Measurements from ENCODE around the gene ZBTB47.

- TF ChIP-seq CTCF (IDR thresholded peaks at IDR 0.05; ENCODE audit: poor library complexity) (no peak), EZH2 (IDR thresholded peaks at IDR 0.05; ENCODE audit: borderline replicate concordance) (no peak), EZH2phosphoT487 (IDR thresholded peaks at IDR 0.05; ENCODE audit: low read depth, severe bottlenecking, unreplicated experiment) (no peak)
Measured at GRCh38 chr3:42649006-42649405, 4.5 kb upstream of the ZBTB47 start.

All from hepatocyte (in vitro differentiated cells).